ENCODE measurements around the gene BRAF.
"Not testable (repeated sequence)": the region's sequence is repeated elsewhere in the genome, so short reads cannot be mapped to it uniquely, and the experiment has no call there.

GRCh38 chr7:140942242-140942641 is 17.5 kb upstream of the BRAF start:
- TF ChIP-seq ZNF701 (tag by site-specific recombination; IDR thresholded peaks at IDR 0.05); CTCF (tag by site-specific recombination; IDR thresholded peaks at IDR 0.05); ZNF274 (IDR thresholded peaks at IDR 0.05; ENCODE audit: low read length); ZNF274 (tag by site-specific recombination; IDR thresholded peaks at IDR 0.05; ENCODE audit: borderline replicate concordance): not testable (repeated sequence)

Measured in HEK293 (cell line).